ENCODE data around the gene ATG4C.
"Not testable (repeated sequence)": the region's sequence is repeated elsewhere in the genome, so short reads cannot be mapped to it uniquely, and the experiment has no call there.

Gene ATG4C

DNA sequence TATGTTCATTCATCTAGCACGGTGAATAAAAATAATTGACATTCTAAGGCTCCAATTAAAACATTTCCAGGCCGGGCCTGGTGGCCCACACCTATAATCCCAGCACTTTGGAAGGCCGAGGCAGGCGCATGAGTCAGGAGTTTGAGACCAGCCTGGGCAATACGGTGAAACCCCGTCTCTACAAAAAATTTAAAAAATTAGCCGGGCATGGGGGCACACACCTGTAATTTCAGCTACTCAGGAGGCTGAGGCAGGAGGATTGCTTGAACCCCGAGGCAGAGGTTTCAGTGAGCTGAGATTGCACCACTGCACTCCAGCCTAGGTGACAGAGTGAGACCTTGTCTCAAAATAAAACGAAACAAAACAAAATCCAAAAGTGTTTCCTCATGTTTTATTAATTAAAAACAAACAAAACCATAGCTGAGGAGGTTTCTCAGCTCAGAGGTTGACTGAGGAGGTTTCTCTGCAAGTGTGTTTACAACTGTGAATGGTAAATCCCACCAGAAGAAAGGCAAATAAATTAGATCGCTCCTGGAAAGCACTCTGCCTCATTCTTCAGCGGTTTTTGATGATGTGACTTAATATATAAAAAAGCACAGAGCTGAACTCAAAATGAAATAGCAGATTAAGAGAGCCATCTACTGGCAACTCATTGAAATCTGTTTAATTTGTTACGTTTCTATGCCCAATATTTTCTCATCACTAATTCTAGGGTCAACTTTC, 37.7 kb upstream of the ATG4C start:
- POLR2A ChIA-PET, result interaction anchor here (0.7 kb wide), 1 partner anchor 56 kb away, joined by 3 read pairs; no protein-coding TSS in a partner anchor
- CTCF ChIA-PET, result interaction anchor here (0.7 to 2.0 kb wide), 8 partner anchors 10 to 238 kb away, joined by 3 to 12 read pairs (median 4); no protein-coding TSS in a partner anchor
- DNase-seq (ENCODE audit: extremely low spot score), result peak; percentile 54
- TF ChIP-seq FOXM1 (IDR thresholded peaks at IDR 0.05; ENCODE audit: borderline replicate concordance) (no peak), ARNT (IDR thresholded peaks at IDR 0.05) (0 out of 2 replicates have a peak, but pooled peaks have one; percentile 3), BHLHE40 (IDR thresholded peaks at IDR 0.05; ENCODE audit: borderline replicate concordance) (no peak), FOXK2 (IDR thresholded peaks at IDR 0.05) (no peak), NFRKB (IDR thresholded peaks at IDR 0.05) (no peak), ELF4 (IDR thresholded peaks at IDR 0.05) (no peak), CTBP1 (IDR thresholded peaks at IDR 0.05; ENCODE audit: borderline replicate concordance) (no peak), HDGF (IDR thresholded peaks at IDR 0.05; ENCODE audit: borderline replicate concordance) (no peak), SUZ12 (IDR thresholded peaks at IDR 0.05) (no peak), ZNF384 (IDR thresholded peaks at IDR 0.05) (0 out of 2 replicates have a peak, but pooled peaks have one; percentile 20), FOXA1 (IDR thresholded peaks at IDR 0.05) (no peak), TARDBP (IDR thresholded peaks at IDR 0.05) (no peak), SP1 (IDR thresholded peaks at IDR 0.05) (no peak), L3MBTL2 (conservative IDR thresholded peaks at IDR 0.05) (no peak), LEF1 (IDR thresholded peaks at IDR 0.05; ENCODE audit: borderline replicate concordance) (no peak)
- TF ChIP-seq, protein P1, sequence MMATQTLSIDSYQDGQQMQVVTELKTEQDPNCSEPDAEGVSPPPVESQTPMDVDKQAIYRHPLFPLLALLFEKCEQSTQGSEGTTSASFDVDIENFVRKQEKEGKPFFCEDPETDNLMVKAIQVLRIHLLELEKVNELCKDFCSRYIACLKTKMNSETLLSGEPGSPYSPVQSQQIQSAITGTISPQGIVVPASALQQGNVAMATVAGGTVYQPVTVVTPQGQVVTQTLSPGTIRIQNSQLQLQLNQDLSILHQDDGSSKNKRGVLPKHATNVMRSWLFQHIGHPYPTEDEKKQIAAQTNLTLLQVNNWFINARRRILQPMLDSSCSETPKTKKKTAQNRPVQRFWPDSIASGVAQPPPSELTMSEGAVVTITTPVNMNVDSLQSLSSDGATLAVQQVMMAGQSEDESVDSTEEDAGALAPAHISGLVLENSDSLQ (IDR thresholded peaks at IDR 0.05), result peak; percentile 19; the same call in 1 of the 2 replicates

DNA sequence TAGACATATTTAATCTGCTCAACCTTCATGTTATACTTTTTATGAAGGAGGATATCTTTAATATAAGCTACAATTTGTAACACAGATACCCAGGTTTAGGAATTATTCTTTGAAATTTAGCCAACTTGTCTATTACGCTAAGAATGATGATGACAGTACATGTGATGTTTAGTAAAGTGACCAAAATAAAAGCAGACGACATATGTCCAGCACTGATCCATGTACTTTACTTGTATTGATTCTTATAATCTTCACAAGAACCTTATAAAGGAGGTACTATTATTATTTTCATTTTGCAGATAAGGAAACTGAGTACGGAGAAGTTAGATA, 37.2 kb upstream of the ATG4C start:
- no peak for DNase-seq (ENCODE audit: extremely low spot score)
- no peak for TF ChIP-seq ZNF384 (IDR thresholded peaks at IDR 0.05)
- TF ChIP-seq BHLHE40 (IDR thresholded peaks at IDR 0.05; ENCODE audit: borderline replicate concordance), result no peak
- POLR2A ChIA-PET, result no interaction called here
- CTCF ChIA-PET, result interaction anchor here (0.7 to 2.0 kb wide), 8 partner anchors 11 to 239 kb away, joined by 3 to 12 read pairs (median 4); no protein-coding TSS in a partner anchor

DNA sequence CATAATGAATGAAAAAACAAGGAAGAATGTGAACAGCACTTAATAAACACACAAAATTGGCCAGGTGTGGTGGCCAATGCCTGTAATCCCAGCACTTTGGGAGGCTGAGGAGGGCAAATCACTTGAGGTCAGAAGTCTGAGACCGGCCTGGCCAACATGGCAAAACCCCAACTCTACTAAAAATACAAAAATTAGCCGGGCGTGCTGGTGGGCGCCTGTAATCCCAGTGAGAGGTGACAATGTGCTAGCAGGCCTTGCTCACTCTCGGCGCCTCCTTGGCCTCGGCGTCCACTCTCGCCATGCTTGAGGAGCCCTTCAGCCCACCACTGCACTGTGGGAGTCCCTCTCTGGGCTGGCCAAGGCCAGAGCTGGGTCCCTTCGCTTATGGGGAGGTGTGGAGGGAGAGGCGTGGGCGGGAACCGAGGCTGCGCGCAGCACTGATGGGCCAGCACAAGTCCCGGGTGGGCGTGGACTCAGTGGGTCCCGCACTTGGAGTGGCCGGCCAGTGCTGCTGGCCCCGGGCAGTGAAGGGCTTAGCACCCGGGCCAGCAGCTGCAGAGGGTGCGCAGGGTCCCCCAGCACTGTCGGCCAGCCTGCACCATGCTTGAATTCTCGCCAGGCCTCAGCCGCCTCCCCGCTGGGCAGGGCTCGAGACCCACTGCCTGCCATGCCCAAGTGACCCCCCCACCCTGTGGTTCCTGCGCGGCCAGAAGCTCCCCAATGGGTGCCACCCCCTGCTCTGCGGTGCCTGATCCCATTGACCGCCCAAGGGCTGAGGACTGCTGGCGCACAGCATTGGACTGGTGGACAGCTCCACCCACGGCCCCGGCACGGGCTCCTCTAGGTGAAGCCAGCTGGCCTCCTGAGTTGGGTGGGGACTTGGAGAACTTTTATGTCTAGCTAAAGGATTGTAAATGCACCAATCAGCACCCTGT, 30.6 kb upstream of the ATG4C start:
- CTCF ChIA-PET, result no interaction called here
- POLR2A ChIA-PET, result no interaction called here
- TF ChIP-seq ARNT (IDR thresholded peaks at IDR 0.05), result no peak
- no peak for TF ChIP-seq BHLHE40 (IDR thresholded peaks at IDR 0.05; ENCODE audit: borderline replicate concordance)
- no peak for TF ChIP-seq LEF1 (IDR thresholded peaks at IDR 0.05; ENCODE audit: borderline replicate concordance)
- no peak for TF ChIP-seq FOXK2 (IDR thresholded peaks at IDR 0.05)
- no peak for TF ChIP-seq NFRKB (IDR thresholded peaks at IDR 0.05)
- no peak for TF ChIP-seq L3MBTL2 (conservative IDR thresholded peaks at IDR 0.05)
- TF ChIP-seq CTBP1 (IDR thresholded peaks at IDR 0.05; ENCODE audit: borderline replicate concordance), result no peak
- no peak for DNase-seq (ENCODE audit: extremely low spot score)

DNA sequence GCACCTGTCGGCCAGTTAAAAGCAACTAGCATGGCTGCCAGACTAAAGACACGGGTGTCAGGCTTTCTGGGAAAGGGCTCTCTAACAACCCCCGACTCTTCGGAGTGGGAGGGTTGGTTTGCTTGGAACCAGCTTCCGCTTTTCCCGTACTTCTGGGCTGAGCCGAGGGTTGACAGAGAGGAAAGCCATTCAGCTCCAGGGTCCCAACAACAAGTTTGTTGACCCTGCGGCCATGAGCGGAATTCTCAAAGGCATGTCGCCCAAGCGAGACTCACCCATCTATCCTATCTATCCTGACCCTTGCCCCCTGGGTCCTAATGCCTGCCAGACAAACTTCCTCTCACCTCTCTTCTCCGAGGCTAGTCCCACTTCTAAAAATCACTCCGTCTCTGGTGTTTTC, 29.0 kb upstream of the ATG4C start:
- CTCF ChIA-PET; POLR2A ChIA-PET; DNase-seq (ENCODE audit: extremely low spot score): not testable (repeated sequence)

DNA sequence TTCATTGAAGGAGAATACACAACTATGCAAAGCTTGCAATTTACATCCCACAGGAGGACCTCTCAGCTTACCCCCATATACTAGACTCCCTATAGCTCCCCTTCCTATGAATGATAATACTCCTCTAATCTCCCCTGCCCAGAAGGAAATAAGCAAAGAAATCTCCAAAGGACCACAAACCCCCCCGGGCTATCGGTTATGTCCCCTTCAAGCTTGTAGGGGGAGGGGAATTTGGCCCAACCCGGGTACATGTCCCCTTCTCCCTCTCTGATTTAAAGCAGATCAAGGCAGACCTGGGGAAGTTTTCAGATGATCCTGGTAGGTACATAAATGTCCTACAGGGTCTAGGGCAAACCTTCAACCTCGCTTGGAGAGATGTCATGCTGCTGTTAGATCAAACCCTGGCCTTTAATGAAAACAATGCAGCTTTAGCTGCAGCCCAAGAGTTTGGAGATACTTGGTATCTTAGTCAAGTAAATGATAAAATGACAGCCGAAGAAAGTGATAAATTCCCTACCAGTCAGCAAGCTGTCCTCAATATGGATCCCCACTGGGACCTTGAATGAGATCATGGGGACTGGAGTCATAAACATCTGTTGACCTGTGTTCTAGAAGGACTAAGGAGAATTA, 27.6 kb upstream of the ATG4C start:
- POLR2A ChIA-PET; CTCF ChIA-PET; DNase-seq (ENCODE audit: extremely low spot score): not testable (repeated sequence)

DNA sequence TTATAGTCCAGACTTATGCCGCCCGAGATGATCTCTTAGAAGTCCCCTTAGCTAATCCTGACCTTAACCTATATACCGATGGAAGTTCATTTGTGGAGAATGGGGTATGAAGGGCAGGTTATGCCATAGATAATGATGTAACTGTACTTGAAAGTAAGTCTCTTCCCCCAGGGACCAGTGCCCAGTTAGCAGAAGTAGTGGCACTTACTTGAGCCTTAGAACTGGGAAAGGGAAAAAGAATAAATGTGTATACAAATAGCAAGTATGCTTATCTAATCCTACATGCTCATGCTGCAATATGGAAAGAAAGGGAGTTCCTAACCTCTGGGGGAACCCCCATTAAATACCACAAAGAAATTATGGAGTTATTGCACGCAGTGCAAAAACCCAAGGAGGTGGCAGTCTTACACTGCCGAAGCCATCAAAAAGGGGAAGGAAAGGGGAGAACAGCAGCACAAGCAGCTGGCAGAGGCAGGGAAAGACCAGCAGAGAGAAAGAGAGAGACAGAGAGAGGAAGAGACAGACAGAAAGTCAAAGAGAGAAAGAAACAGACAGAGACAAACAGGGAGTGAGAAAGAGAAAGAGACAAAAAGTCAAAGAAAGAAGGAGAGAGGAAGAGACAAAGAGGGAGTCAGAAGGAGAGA, 24.6 kb upstream of the ATG4C start:
- CTCF ChIA-PET; POLR2A ChIA-PET; DNase-seq (ENCODE audit: extremely low spot score): not testable (repeated sequence)

DNA sequence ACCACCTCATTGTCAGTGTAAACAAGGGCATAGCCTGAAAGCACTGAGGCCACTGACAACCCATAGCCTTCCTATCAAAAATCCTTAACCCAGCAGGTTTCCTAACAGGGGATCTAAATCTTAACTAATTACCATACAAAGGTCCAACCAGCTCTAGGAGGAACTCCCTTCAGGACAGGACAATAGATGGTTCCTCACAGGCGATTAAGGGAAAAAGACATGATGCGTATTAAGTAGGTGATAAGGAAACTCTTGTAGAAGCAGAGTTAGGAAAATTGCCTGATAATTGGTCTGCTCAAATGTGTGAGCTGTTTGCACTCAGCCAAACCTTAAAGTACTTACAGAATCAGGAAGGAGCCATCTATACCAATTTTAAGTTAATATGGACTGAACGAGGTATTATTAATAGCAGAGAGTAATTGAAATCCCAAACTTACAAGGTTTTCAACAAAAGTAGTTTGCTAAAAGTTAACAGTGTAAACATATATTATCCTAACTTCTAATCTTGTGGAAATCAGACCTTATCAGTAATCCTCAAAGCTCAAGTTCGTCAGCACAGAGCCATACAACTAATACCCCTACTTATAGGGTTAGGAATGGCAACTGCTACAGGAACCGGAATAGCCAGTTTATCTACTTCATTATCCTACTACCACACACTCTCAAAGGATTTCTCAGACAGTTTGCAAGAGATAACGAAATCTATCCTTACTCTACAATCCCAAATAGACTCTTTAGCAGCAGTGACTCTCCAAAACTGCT, 23.7 kb upstream of the ATG4C start:
- DNase-seq (ENCODE audit: extremely low spot score); CTCF ChIA-PET; POLR2A ChIA-PET: not testable (repeated sequence)

DNA sequence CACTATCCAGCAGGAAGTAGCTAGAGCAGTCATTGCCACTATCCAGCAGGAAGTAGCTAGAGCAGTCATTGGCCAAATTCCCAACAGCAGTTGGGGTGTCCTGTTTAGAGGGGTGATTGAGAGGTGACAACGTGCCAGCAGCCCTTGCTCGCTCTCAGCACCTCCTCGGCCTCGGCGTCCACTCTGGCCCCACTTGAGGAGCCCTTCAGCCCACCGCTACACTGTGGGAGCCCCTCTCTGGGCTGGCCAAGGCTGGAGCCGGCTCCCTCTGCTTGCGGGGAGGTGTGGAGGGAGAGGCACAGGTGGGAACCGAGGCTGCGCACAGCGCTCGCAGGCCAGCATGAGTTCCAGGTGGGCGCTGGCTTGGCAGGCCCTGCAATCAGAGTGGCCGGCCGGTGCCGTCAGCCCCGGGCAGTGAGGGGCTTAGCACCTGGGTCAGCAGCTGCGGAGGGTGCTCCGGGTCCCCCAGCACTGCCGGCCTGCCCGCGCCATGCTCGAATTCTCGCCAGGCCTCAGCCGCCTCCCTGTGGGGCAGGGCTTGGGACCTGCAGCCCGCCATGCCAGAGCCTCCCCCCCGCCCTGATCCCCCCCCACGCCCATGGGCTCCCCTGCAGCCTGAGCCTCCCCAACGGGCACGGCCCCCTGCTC, 22.6 kb upstream of the ATG4C start:
- DNase-seq (ENCODE audit: extremely low spot score); CTCF ChIA-PET: not testable (repeated sequence)

More for the DNA sequence above, 22.6 kb upstream of the ATG4C start:
- POLR2A ChIA-PET, result not testable (repeated sequence)
